RPMI8226 (cell line): ENCODE measurements around the gene PPP2R3B.
A peak's percentile ranks its signal among the peaks of the same experiment; 100 is the strongest.
"Not testable (repeated sequence)": the region's sequence is repeated elsewhere in the genome, so short reads cannot be mapped to it uniquely, and the experiment has no call there.

Source experiments
- DNase-seq: peaks from one replicate; pipeline ENCODE4 v3.0.0-alpha.2; 2015

The PPP2R3B gene

GRCh38 chrX:386768-387575, at the start of gene PPP2R3B:
Gene PPP2R3B, minus strand, starts transcription at chrX:386907. Its CDS starts 216 bp downstream, at chrX:386691.
- peak; percentile 99 for DNase-seq

GRCh38 chrX:435536-436122, 48.9 kb upstream of the PPP2R3B start:
- DNase-seq = no peak

- DNase-seq = no peak
Observed at GRCh38 chrX:434946-435345, 48.2 kb upstream of the PPP2R3B start.

GRCh38 chrX:433771-434170, 47.1 kb upstream of the PPP2R3B start:
- no peak for DNase-seq

GRCh38 chrX:432666-433065, 46.0 kb upstream of the PPP2R3B start:
- DNase-seq = not testable (repeated sequence)

GRCh38 chrX:431492-432111, 44.9 kb upstream of the PPP2R3B start:
- no peak for DNase-seq

- no peak for DNase-seq
Observed at GRCh38 chrX:431056-431455, 44.3 kb upstream of the PPP2R3B start.

GRCh38 chrX:429266-429825, 42.6 kb upstream of the PPP2R3B start:
- no peak for DNase-seq

- DNase-seq = peak; percentile 58
Observed at GRCh38 chrX:427812-428725, 41.4 kb upstream of the PPP2R3B start.

GRCh38 chrX:426881-427280, 40.2 kb upstream of the PPP2R3B start:
- DNase-seq = no peak

GRCh38 chrX:425056-425455, 38.3 kb upstream of the PPP2R3B start:
- DNase-seq = no peak

GRCh38 chrX:421646-422391, 35.1 kb upstream of the PPP2R3B start:
- no peak for DNase-seq

- DNase-seq = no peak
Observed at GRCh38 chrX:420496-421223, 34.0 kb upstream of the PPP2R3B start.

GRCh38 chrX:418927-419729, 32.4 kb upstream of the PPP2R3B start:
- DNase-seq = no peak

- DNase-seq = not testable (repeated sequence)
Observed at GRCh38 chrX:415498-415897, 28.8 kb upstream of the PPP2R3B start.

GRCh38 chrX:413322-414201, 26.9 kb upstream of the PPP2R3B start:
- peak; percentile 30 for DNase-seq

- no peak for DNase-seq
Observed at GRCh38 chrX:410296-410695, 23.6 kb upstream of the PPP2R3B start.

GRCh38 chrX:405149-405548, 18.4 kb upstream of the PPP2R3B start:
- DNase-seq = no peak

- no peak for DNase-seq
Observed at GRCh38 chrX:404656-405055, 17.9 kb upstream of the PPP2R3B start.
